Prostate gland (tissue), 2 donors: ENCODE results near the gene FARP1. TPM values are rescaled to one million over a fixed set of nuclear protein-coding genes. Genes with fewer than 3 reads are reported as not detected.

Source experiments
- DNase-seq: peaks from one replicate; pipeline ENCODE4 v3.0.0-alpha.2; 2019; ENCODE audit warnings: low spot score
- H3K27ac ChIP-seq, 2 donors: fragments of 200-600 bp; sonication (generic); 2 replicates each; pipeline ENCODE4 v1.5.1; 2017 to 2019
- H3K27me3 ChIP-seq: fragments of 200-600 bp; sonication (generic); replicated peaks from 2 replicates; pipeline ENCODE4 v1.5.1; 2019; ENCODE audit not compliant: insufficient read depth
- H3K36me3 ChIP-seq, 2 donors: fragments of 200-600 bp; sonication (generic); 1 replicate in 1 of 2; 2 replicates in 1 of 2; pipeline versions ENCODE4 v1.5.1 to v1.8.1; 2017 to 2019
- H3K4me1 ChIP-seq: fragments of 200-600 bp; sonication (generic); replicated peaks from 2 replicates; pipeline ENCODE4 v1.5.1; 2019
- H3K4me3 ChIP-seq, 2 donors: fragments of 200-600 bp; sonication (generic); 2 replicates each; pipeline ENCODE4 v1.5.1; 2017 to 2019
- H3K9me3 ChIP-seq: fragments of 200-600 bp; sonication (generic); 2 replicates; pipeline ENCODE4 v1.5.1; 2017
- CTCF ChIP-seq, 4 experiments: fragments of 200-600 bp in 2 of 4; fragments of 450-650 bp in 2 of 4; sonication (generic) in 2 of 4; IDR thresholded peaks; 1 replicate in 3 of 4; 2 replicates in 1 of 4; pipeline ENCODE4 v1.5.1; 2016 to 2019; ENCODE audit warnings: antibody characterized with exemption in 4 of 4, mild to moderate bottlenecking in 2 of 4, moderate library complexity in 2 of 4
- POLR2A ChIP-seq: fragments of 450-650 bp; IDR thresholded peaks from one replicate; pipeline ENCODE4 v1.6.1; 2016; ENCODE audit warnings: antibody characterized with exemption, mild to moderate bottlenecking
- POLR2AphosphoS5 ChIP-seq: sonication (generic); formaldehyde crosslinking; IDR thresholded peaks from one replicate; pipeline ENCODE4 v1.6.1; 2017; ENCODE audit warnings: antibody characterized with exemption
- WGBS: methylation state at CpG from one replicate; pipeline ENCODE4 v1.1.5; 2018; 5-methylcytosine and 5-hydroxymethylcytosine counted together
- intact Hi-C: fragments of 100-400 bp; cut with DNase I; formaldehyde crosslinking; loops from one replicate; pipeline ENCODE4 v1.14.2; 2022
- total RNA-seq, 2 donors: library from RNA; depleted of rRNA; stranded (reverse); fragments of >200 nt; gene quantifications; one replicate each; pipeline ENCODE4 v1.1.0, GENCODE V29; 2016

FARP1 gene
- total RNA-seq, 2 donors from 2014 or later, result 70.6 to 77.5 TPM

GRCh38 chr13:98377635-98378378 is 234.9 kb downstream of the FARP1 start:
- no peak overlapping the region for H3K4me3 ChIP-seq
- no peaks in the 10 kb centered on the region for H3K27me3 ChIP-seq
- no peak overlapping the region for H3K27ac ChIP-seq
- DNase-seq, result no peak
- H3K36me3 ChIP-seq, result no peaks in the 10 kb centered on the region
- 76% methylated on average over 13 of the region's 13 CpGs for WGBS
- H3K9me3 ChIP-seq, result no peaks in the 10 kb centered on the region
- intact Hi-C loops, result no loop called here
- H3K4me1 ChIP-seq, result no peaks in the 10 kb centered on the region
- TF ChIP-seq CTCF (IDR thresholded peaks at IDR 0.05) (no peak), POLR2AphosphoS5 (no peak), POLR2A (no peak)

GRCh38 chr13:98384739-98385138 is 241.8 kb downstream of the FARP1 start:
- Histone ChIP-seq H3K9me3 (no peaks in the 10 kb centered on the region), H3K36me3 (no peaks in the 10 kb centered on the region), H3K4me1 (no peaks in the 10 kb centered on the region), H3K4me3 (no peak overlapping the region), H3K27me3 (no peaks in the 10 kb centered on the region), H3K27ac (no peak overlapping the region)
- no peak for DNase-seq
- WGBS, result 84% methylated on average over 5 of the region's 5 CpGs
- TF ChIP-seq POLR2A, result no peak
- no peak for TF ChIP-seq CTCF (IDR thresholded peaks at IDR 0.05)
- TF ChIP-seq POLR2AphosphoS5, result no peak
- intact Hi-C loops, result no loop called here

- no peaks in the 10 kb centered on the region for H3K36me3 ChIP-seq
- H3K4me1 ChIP-seq, result no peaks in the 10 kb centered on the region
- TF ChIP-seq POLR2AphosphoS5 (no peak), CTCF (IDR thresholded peaks at IDR 0.05) (no peak), POLR2A (no peak)
- H3K4me3 ChIP-seq, result no peak overlapping the region
- H3K27me3 ChIP-seq, result no peaks in the 10 kb centered on the region
- intact Hi-C loops, result no loop called here
- H3K27ac ChIP-seq, result no peak overlapping the region
- no peaks in the 10 kb centered on the region for H3K9me3 ChIP-seq
- no peak for DNase-seq
- 67% methylated on average over 10 of the region's 10 CpGs for WGBS
Observed at GRCh38 chr13:98385606-98386005, 242.7 kb downstream of the FARP1 start.

GRCh38 chr13:98386637-98387036 is 243.7 kb downstream of the FARP1 start:
- no peaks in the 10 kb centered on the region for H3K9me3 ChIP-seq
- 67% methylated on average over 8 of the region's 8 CpGs for WGBS

More at GRCh38 chr13:98386637-98387036, 243.7 kb downstream of the FARP1 start:
- H3K4me1 ChIP-seq, result no peaks in the 10 kb centered on the region
- no peaks in the 10 kb centered on the region for H3K27me3 ChIP-seq
- no peaks in the 10 kb centered on the region for H3K36me3 ChIP-seq
- no peak for TF ChIP-seq CTCF (IDR thresholded peaks at IDR 0.05)
- no peak for DNase-seq
- H3K4me3 ChIP-seq, result no peak overlapping the region
- intact Hi-C loops, result no loop called here
- H3K27ac ChIP-seq, result no peak overlapping the region
